Measurements from ENCODE around the gene IL1RAPL2. TPM values are rescaled to one million over a fixed set of nuclear protein-coding genes. Genes with fewer than 3 reads are reported as not detected.

Gene IL1RAPL2
- total and polyA plus RNA-seq, 2 donors (not counting 1 experiment from before 2014, with no cell fraction given) = not detected

DNA sequence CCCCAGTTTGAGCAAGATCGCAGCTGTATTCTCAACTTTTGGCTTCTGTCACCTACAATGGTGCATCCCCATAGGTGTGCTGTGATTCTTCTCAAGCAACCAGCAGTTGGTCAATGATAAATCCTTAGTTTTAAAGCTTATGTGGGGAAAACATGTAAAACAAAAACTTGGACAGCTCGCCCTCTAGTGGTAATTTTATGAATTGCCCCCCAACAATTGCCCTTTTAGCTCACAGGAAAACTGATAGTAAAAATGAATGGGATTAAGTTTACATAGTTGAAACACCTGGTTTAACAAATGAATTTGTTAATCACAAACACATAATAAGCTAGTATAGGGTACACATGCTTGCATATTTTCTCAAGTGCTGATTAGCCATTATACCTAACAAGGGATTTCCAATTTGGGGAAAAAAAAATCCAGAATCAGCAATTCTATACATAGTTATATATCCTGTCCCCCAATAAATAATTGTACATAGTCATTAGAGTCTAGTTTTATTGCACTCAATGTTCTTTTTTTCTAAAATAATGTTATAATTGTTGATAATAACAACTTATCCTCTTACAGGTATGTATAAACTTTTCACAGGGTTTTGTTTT is 624.4 kb downstream of the IL1RAPL2 start:
- intact Hi-C loops (cut with micrococcal nuclease) = no loop called here
- CTCF ChIA-PET = interaction anchor here (1.0 to 1.5 kb wide), 5 partner anchors 10 to 38 kb away, joined by 3 to 8 read pairs (median 3); no protein-coding TSS in a partner anchor
- POLR2A ChIA-PET = no interaction called here
- Mint-ChIP-seq H3K4me1 (no peaks in the 10 kb centered on the region), H3K4me3 (no peak overlapping the region), H3K27ac (no peak overlapping the region), H3K9me3 (ENCODE audit: insufficient read depth) (no peaks in the 10 kb centered on the region), H3K27me3 (no peaks in the 10 kb centered on the region)
- Histone ChIP-seq H3K9ac (ENCODE audit: low read length) (no peak overlapping the region), H3K4me2 (replicated peaks; ENCODE audit: low read depth, low read length, poor library complexity, severe bottlenecking) (no peak overlapping the region), H2AFZ (ENCODE audit: insufficient read depth, low read depth, low read length, poor library complexity, severe bottlenecking) (no peak overlapping the region), H3K36me3 (replicated peaks in 1 of 2; ENCODE audit: control extremely low read depth in 1 of 2, control insufficient read depth in 1 of 2, extremely low read depth in 1 of 2, insufficient read depth in 2 of 2, low read length in 1 of 2) (no peaks in the 10 kb centered on the region), H3K4me3 (ENCODE audit: control extremely low read depth in 1 of 5, extremely low read depth in 1 of 5, insufficient read depth in 1 of 5, low read depth in 2 of 5, low read length in 4 of 5) (no peak overlapping the region), H3K9me3 (ENCODE audit: control extremely low read depth in 1 of 3, control insufficient read depth in 2 of 3, insufficient read depth in 1 of 3, low read length in 2 of 3) (no peaks in the 10 kb centered on the region), H4K20me1 (ENCODE audit: control insufficient read depth, insufficient read depth, low read length, poor library complexity, severe bottlenecking) (no peaks in the 10 kb centered on the region), H3K79me2 (ENCODE audit: control insufficient read depth, insufficient read depth, low read length) (no peaks in the 10 kb centered on the region), H3K4me1 (ENCODE audit: control insufficient read depth in 2 of 2, insufficient read depth in 2 of 2, low read length in 2 of 2) (no peaks in the 10 kb centered on the region), H3K27ac (ENCODE audit: low read length in 2 of 2) (no peak overlapping the region), H3K27me3 (replicated peaks in 1 of 4; ENCODE audit: control extremely low read depth in 1 of 4, control insufficient read depth in 3 of 4, insufficient read depth in 4 of 4, low read length in 3 of 4) (no peaks in the 10 kb centered on the region)
- ATAC-seq (ENCODE audit: low read depth) = no peak
- DNase-seq = peak; percentile 3
- WGBS (ENCODE audit: insufficient coverage) = no CpG with 5 or more reads among the region's 2 CpGs
- TF ChIP-seq, protein P1, sequence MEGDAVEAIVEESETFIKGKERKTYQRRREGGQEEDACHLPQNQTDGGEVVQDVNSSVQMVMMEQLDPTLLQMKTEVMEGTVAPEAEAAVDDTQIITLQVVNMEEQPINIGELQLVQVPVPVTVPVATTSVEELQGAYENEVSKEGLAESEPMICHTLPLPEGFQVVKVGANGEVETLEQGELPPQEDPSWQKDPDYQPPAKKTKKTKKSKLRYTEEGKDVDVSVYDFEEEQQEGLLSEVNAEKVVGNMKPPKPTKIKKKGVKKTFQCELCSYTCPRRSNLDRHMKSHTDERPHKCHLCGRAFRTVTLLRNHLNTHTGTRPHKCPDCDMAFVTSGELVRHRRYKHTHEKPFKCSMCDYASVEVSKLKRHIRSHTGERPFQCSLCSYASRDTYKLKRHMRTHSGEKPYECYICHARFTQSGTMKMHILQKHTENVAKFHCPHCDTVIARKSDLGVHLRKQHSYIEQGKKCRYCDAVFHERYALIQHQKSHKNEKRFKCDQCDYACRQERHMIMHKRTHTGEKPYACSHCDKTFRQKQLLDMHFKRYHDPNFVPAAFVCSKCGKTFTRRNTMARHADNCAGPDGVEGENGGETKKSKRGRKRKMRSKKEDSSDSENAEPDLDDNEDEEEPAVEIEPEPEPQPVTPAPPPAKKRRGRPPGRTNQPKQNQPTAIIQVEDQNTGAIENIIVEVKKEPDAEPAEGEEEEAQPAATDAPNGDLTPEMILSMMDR (IDR thresholded peaks at IDR 0.05) = peak; percentile 72
- no peak for TF ChIP-seq EZH2 (IDR thresholded peaks at IDR 0.05; ENCODE audit: borderline replicate concordance, insufficient read depth, low read depth, low read length, poor library complexity, severe bottlenecking)

DNA sequence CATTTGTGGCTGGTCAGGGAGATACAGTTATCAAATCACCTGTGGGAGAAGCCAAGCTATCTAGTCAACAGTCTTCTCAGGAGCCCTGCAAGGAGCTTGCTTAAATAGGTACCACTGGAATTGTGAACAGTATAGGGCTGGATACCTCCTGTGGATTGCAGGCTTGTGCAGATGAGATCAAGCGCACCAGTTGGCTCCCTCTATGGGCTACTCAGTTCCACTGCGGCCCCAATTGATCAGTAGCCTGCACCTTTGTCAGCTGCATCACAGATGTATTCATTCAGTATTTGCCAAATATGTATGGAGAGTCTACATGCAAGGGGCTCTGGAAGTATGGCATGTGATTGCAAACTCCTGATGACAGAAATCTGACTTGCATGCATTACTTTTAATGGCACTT is 625.9 kb downstream of the IL1RAPL2 start:
- intact Hi-C loops (cut with micrococcal nuclease) = no loop called here
- Histone ChIP-seq H2AFZ (ENCODE audit: insufficient read depth, low read depth, low read length, poor library complexity, severe bottlenecking) (no peak overlapping the region), H3K4me1 (ENCODE audit: control insufficient read depth in 2 of 2, insufficient read depth in 2 of 2, low read length in 2 of 2) (no peaks in the 10 kb centered on the region), H3K9me3 (ENCODE audit: control extremely low read depth in 1 of 3, control insufficient read depth in 2 of 3, insufficient read depth in 1 of 3, low read length in 2 of 3) (no peaks in the 10 kb centered on the region), H4K20me1 (ENCODE audit: control insufficient read depth, insufficient read depth, low read length, poor library complexity, severe bottlenecking) (no peaks in the 10 kb centered on the region), H3K36me3 (replicated peaks in 1 of 2; ENCODE audit: control extremely low read depth in 1 of 2, control insufficient read depth in 1 of 2, extremely low read depth in 1 of 2, insufficient read depth in 2 of 2, low read length in 1 of 2) (no peaks in the 10 kb centered on the region), H3K4me3 (ENCODE audit: control extremely low read depth in 1 of 5, extremely low read depth in 1 of 5, insufficient read depth in 1 of 5, low read depth in 2 of 5, low read length in 4 of 5) (no peak overlapping the region), H3K27me3 (replicated peaks in 1 of 4; ENCODE audit: control extremely low read depth in 1 of 4, control insufficient read depth in 3 of 4, insufficient read depth in 4 of 4, low read length in 3 of 4) (no peaks in the 10 kb centered on the region), H3K4me2 (replicated peaks; ENCODE audit: low read depth, low read length, poor library complexity, severe bottlenecking) (no peak overlapping the region), H3K9ac (ENCODE audit: low read length) (no peak overlapping the region), H3K27ac (ENCODE audit: low read length in 2 of 2) (no peak overlapping the region), H3K79me2 (ENCODE audit: control insufficient read depth, insufficient read depth, low read length) (no peaks in the 10 kb centered on the region)
- ATAC-seq (ENCODE audit: low read depth) (no peak), DNase-seq (no peak)
- CTCF ChIA-PET = interaction anchor here (0.9 kb wide), 1 partner anchor 19 kb away, joined by 3 read pairs; no protein-coding TSS in a partner anchor
- Mint-ChIP-seq H3K4me3 (no peak overlapping the region), H3K4me1 (no peaks in the 10 kb centered on the region), H3K27me3 (no peaks in the 10 kb centered on the region), H3K9me3 (ENCODE audit: insufficient read depth) (no peaks in the 10 kb centered on the region), H3K27ac (no peak overlapping the region)
- TF ChIP-seq EZH2 (IDR thresholded peaks at IDR 0.05; ENCODE audit: borderline replicate concordance, insufficient read depth, low read depth, low read length, poor library complexity, severe bottlenecking) = no peak
- TF ChIP-seq, protein P1 (IDR thresholded peaks at IDR 0.05) = no peak
- WGBS (ENCODE audit: insufficient coverage) = 86% methylated on average over 1 of the region's 2 CpGs
- POLR2A ChIA-PET = no interaction called here

Data from B cell (primary cell).